ENCODE measurements around the gene SRSF1.

GRCh38 chr17:57957120-57957850 is 49.8 kb downstream of the SRSF1 start:
- TF ChIP-seq, protein P1, sequence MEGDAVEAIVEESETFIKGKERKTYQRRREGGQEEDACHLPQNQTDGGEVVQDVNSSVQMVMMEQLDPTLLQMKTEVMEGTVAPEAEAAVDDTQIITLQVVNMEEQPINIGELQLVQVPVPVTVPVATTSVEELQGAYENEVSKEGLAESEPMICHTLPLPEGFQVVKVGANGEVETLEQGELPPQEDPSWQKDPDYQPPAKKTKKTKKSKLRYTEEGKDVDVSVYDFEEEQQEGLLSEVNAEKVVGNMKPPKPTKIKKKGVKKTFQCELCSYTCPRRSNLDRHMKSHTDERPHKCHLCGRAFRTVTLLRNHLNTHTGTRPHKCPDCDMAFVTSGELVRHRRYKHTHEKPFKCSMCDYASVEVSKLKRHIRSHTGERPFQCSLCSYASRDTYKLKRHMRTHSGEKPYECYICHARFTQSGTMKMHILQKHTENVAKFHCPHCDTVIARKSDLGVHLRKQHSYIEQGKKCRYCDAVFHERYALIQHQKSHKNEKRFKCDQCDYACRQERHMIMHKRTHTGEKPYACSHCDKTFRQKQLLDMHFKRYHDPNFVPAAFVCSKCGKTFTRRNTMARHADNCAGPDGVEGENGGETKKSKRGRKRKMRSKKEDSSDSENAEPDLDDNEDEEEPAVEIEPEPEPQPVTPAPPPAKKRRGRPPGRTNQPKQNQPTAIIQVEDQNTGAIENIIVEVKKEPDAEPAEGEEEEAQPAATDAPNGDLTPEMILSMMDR (conservative IDR thresholded peaks at IDR 0.05; ENCODE audit: low read depth, low read length), result no peak
- TF ChIP-seq EZH2 (IDR thresholded peaks at IDR 0.05; ENCODE audit: borderline replicate concordance, low read depth, low read length, poor library complexity, severe bottlenecking), result no peak
